OCI-LY1 (cell line): ENCODE data around the gene ARHGAP27.

Experiments used
- H2AFZ ChIP-seq: fragments of 200-600 bp; sonication (generic), shearing (Covaris generic); 2 replicates; pipeline ENCODE4 v1.6.0; 2014; ENCODE audit warnings: antibody characterized with exemption, mild to moderate bottlenecking, low read length
- H3F3A ChIP-seq: fragments of 200-600 bp; sonication (generic), shearing (Covaris generic); 2 replicates; pipeline ENCODE4 v1.6.0; 2014; ENCODE audit warnings: mild to moderate bottlenecking, antibody characterized with exemption, low read length, moderate library complexity; ENCODE audit not compliant: insufficient read depth
- H3K27ac ChIP-seq: fragments of 200-600 bp; sonication (generic); 2 replicates; pipeline ENCODE4 v1.5.1; 2014; ENCODE audit warnings: low read length, mixed run types, mild to moderate bottlenecking, low read depth; ENCODE audit not compliant: poor library complexity, severe bottlenecking
- H3K27me3 ChIP-seq: fragments of 200-600 bp; sonication (generic); 2 replicates; pipeline ENCODE4 v1.6.0; 2014; ENCODE audit warnings: antibody characterized with exemption, mild to moderate bottlenecking, low read length, moderate library complexity; ENCODE audit not compliant: insufficient read depth
- H3K36me3 ChIP-seq: fragments of 200-600 bp; sonication (generic); 2 replicates; pipeline ENCODE4 v1.6.1; 2014; ENCODE audit warnings: mild to moderate bottlenecking, antibody characterized with exemption, low read length, moderate library complexity, mixed read lengths; ENCODE audit not compliant: insufficient read depth
- H3K4me1 ChIP-seq: fragments of 200-600 bp; sonication (generic); 2 replicates; pipeline ENCODE4 v1.5.1; 2014; ENCODE audit warnings: mild to moderate bottlenecking, low read length, moderate library complexity; ENCODE audit not compliant: insufficient read depth, severe bottlenecking
- H3K4me2 ChIP-seq: fragments of 200-600 bp; sonication (generic), shearing (Covaris generic); 2 replicates; pipeline ENCODE4 v1.6.1; 2014; ENCODE audit warnings: low read length
- H3K4me3 ChIP-seq: fragments of 200-600 bp; sonication (generic); 2 replicates; pipeline ENCODE4 v1.5.1; 2014; ENCODE audit warnings: low read length, low read depth, mild to moderate bottlenecking, mixed read lengths; ENCODE audit not compliant: poor library complexity, severe bottlenecking
- H3K79me2 ChIP-seq: fragments of 200-600 bp; shearing (Covaris generic); 2 replicates; pipeline ENCODE4 v1.6.1; 2016; ENCODE audit warnings: mixed run types, low read length, mixed read lengths; ENCODE audit not compliant: insufficient read depth
- H3K9ac ChIP-seq: fragments of 200-600 bp; sonication (generic), shearing (Covaris generic); 2 replicates; pipeline ENCODE4 v1.6.1; 2014; ENCODE audit warnings: mild to moderate bottlenecking, low read length, mixed read lengths
- H3K9me2 ChIP-seq: fragments of 200-600 bp; sonication (generic), shearing (Covaris generic); 2 replicates; pipeline ENCODE4 v1.6.1; 2014; ENCODE audit warnings: low read depth, mild to moderate bottlenecking, low read length, mixed read lengths
- H3K9me3 ChIP-seq: fragments of 200-600 bp; shearing (Covaris generic); 2 replicates; pipeline ENCODE4 v1.6.1; 2014; ENCODE audit warnings: low read length, mixed read lengths
- H4K20me1 ChIP-seq: fragments of 200-600 bp; sonication (generic), shearing (Covaris generic); 2 replicates; pipeline ENCODE4 v1.6.0; 2016; ENCODE audit warnings: mild to moderate bottlenecking, low read length; ENCODE audit not compliant: insufficient read depth
- CTCF ChIP-seq: fragments of 200-600 bp; sonication (generic), shearing (Covaris generic); IDR thresholded peaks from 2 replicates; pipeline ENCODE4 v1.5.1; 2017; ENCODE audit warnings: mild to moderate bottlenecking, antibody characterized with exemption, low read length, moderate library complexity, mixed read lengths
- EZH2 ChIP-seq: fragments of 200-600 bp; sonication (generic), shearing (Covaris generic); IDR thresholded peaks from 2 replicates; pipeline ENCODE4 v1.8.0; 2017; ENCODE audit warnings: borderline replicate concordance, mixed run types, mild to moderate bottlenecking, antibody characterized with exemption, low read length, moderate library complexity, mixed read lengths

ARHGAP27 gene

GRCh38 chr17:45391291-45391690, 41.4 kb downstream of the ARHGAP27 start:
- Histone ChIP-seq H4K20me1 (no peaks in the 10 kb centered on the region), H2AFZ (no peak overlapping the region), H3F3A (no peaks in the 10 kb centered on the region), H3K4me1 (no peaks in the 10 kb centered on the region), H3K9ac (no peak overlapping the region), H3K4me3 (no peak overlapping the region), H3K9me3 (no peaks in the 10 kb centered on the region), H3K36me3 (peaks cover 8% of the 10 kb centered on the region; the same call in 1 of the 2 replicates), H3K9me2 (no peaks in the 10 kb centered on the region), H3K4me2 (no peak overlapping the region), H3K27ac (no peak overlapping the region), H3K79me2 (no peaks in the 10 kb centered on the region), H3K27me3 (peaks cover 7% of the 10 kb centered on the region; the same call in 1 of the 2 replicates)
- TF ChIP-seq CTCF (no peak), EZH2 (no peak)

DNA sequence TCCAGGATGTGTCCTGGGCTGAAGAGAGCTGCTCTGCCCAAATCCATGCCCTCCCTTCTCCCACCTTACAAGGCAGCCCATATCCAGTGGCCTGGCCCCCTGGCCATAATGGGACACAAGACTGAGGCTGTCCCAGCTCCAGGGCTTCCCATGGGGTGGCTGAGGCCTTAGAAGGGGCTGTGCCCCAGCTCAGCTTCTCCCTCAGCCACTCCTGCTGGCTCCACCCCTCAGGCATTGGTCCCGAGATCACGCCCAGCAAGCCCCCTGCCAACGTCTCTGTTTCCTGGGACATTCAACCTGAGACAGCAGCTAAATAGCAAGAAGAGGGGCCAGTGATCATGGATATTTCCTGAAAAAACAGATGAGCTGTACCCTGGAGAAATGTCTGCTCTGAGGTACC, 43.3 kb downstream of the ARHGAP27 start:
- Histone ChIP-seq H3K36me3 (peaks cover under 1% of the 10 kb centered on the region; the same call in 1 of the 2 replicates), H3K4me1 (no peaks in the 10 kb centered on the region), H4K20me1 (no peaks in the 10 kb centered on the region), H3K9me2 (no peaks in the 10 kb centered on the region), H3K79me2 (no peaks in the 10 kb centered on the region), H3K27me3 (peaks cover 7% of the 10 kb centered on the region; the same call in 1 of the 2 replicates), H3K9me3 (no peaks in the 10 kb centered on the region), H3F3A (no peaks in the 10 kb centered on the region), H3K27ac (no peak overlapping the region), H3K9ac (no peak overlapping the region), H3K4me2 (no peak overlapping the region), H2AFZ (no peak overlapping the region), H3K4me3 (no peak overlapping the region)
- TF ChIP-seq CTCF (no peak), EZH2 (no peak)

DNA sequence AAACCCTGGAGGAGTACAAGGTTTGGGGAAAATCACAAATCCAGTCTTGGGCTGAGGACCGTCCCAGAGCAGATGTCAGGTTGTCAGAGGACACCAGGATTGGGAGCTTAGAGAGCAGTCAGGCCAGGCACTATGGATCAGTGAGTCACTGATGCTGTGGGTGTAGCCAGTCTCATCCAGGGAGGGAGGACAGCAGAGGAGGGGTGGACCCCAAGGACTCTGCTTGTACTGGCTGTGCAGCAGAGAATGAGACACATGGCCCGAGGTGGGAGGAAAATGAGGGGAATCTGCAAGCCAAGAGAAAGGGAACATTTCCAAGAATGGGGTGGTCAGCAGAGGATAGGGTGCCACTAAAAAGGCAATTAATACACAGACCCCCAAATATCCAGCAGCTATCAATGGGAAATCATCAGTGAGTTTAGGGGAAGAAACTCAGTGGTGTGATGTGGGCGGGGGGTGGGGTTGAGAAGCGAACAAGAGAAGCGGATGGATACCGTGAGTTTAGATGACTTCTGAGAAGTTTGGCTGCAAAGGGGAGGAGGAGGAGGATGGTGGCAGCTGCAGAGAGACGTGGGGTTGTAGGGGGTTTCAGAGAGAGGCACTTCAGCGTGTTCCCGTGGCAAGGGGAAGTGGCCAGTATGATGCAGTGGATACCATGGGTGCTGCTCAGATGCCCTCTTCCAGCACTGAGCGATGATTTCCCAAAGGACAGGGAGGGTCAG, 43.9 kb downstream of the ARHGAP27 start:
- Histone ChIP-seq H4K20me1 (no peaks in the 10 kb centered on the region), H3K4me1 (no peaks in the 10 kb centered on the region), H3K9me2 (no peaks in the 10 kb centered on the region), H3K4me3 (no peak overlapping the region), H3K27ac (no peak overlapping the region), H3K36me3 (no peaks in the 10 kb centered on the region), H3K4me2 (no peak overlapping the region), H3F3A (no peaks in the 10 kb centered on the region), H3K79me2 (no peaks in the 10 kb centered on the region), H2AFZ (no peak overlapping the region), H3K9ac (no peak overlapping the region), H3K9me3 (no peaks in the 10 kb centered on the region), H3K27me3 (peaks cover 7% of the 10 kb centered on the region; the same call in 1 of the 2 replicates)
- TF ChIP-seq EZH2 = no peak

DNA sequence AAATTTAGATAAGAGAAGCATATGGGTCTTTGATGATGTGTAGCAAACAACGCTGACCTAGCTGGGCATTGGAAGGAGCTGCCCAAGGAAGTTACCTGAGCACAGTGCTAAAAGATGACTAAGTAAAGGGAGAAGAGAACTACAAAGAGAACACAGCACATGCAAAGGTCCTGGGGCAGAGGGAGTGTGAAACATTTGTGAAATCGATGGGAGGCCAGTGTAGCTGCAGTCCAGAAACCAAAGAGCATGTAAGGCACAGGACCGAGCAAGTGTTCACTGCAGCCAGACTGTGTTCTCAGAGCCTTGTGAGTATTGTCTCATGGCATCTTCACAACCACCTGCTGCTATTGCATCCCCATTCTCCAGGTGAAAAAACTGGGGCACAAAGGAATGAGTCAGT, 44.9 kb downstream of the ARHGAP27 start:
- Histone ChIP-seq H2AFZ (no peak overlapping the region), H3K79me2 (no peaks in the 10 kb centered on the region), H4K20me1 (no peaks in the 10 kb centered on the region), H3K36me3 (no peaks in the 10 kb centered on the region), H3K4me3 (no peak overlapping the region), H3K9me3 (no peaks in the 10 kb centered on the region), H3K4me1 (no peaks in the 10 kb centered on the region), H3K9me2 (no peaks in the 10 kb centered on the region), H3K9ac (no peak overlapping the region), H3F3A (no peaks in the 10 kb centered on the region), H3K27me3 (peaks cover 7% of the 10 kb centered on the region; the same call in 1 of the 2 replicates), H3K27ac (no peak overlapping the region), H3K4me2 (no peak overlapping the region)
- TF ChIP-seq CTCF = no peak
- TF ChIP-seq EZH2 = no peak
